GM12873 (cell line): ENCODE measurements around the gene FSTL1.

Source experiments
- TF ChIP-seq, protein P1 (sequence below): IDR thresholded peaks from 2 replicates; pipeline ENCODE4 v1.5.1; 2012; ENCODE audit warnings: low read depth, mild to moderate bottlenecking, moderate library complexity, low read length, control low read depth; ENCODE audit not compliant: insufficient read depth; ENCODE audit errors: missing control alignments

The FSTL1 gene

DNA sequence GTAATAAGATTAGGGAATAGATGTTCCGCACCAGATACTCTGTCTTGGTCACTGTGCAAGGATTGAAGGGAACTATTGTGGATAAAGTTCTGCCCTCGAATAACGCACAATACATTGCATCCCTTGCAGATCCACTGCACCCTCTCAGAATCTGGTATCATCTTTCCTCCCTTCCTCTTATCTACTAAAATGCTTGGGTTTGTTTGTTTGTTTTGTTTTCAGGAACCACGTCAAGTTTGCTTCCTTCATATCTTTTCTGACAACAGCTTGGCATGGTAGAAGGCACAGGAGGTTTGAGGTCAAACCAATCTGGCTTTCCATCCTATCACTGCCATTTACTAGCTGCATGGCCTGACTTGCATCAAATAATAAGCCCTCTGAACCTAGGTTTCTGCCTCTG is 2.0 kb upstream of the FSTL1 start:
- TF ChIP-seq, protein P1, sequence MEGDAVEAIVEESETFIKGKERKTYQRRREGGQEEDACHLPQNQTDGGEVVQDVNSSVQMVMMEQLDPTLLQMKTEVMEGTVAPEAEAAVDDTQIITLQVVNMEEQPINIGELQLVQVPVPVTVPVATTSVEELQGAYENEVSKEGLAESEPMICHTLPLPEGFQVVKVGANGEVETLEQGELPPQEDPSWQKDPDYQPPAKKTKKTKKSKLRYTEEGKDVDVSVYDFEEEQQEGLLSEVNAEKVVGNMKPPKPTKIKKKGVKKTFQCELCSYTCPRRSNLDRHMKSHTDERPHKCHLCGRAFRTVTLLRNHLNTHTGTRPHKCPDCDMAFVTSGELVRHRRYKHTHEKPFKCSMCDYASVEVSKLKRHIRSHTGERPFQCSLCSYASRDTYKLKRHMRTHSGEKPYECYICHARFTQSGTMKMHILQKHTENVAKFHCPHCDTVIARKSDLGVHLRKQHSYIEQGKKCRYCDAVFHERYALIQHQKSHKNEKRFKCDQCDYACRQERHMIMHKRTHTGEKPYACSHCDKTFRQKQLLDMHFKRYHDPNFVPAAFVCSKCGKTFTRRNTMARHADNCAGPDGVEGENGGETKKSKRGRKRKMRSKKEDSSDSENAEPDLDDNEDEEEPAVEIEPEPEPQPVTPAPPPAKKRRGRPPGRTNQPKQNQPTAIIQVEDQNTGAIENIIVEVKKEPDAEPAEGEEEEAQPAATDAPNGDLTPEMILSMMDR: no peak

DNA sequence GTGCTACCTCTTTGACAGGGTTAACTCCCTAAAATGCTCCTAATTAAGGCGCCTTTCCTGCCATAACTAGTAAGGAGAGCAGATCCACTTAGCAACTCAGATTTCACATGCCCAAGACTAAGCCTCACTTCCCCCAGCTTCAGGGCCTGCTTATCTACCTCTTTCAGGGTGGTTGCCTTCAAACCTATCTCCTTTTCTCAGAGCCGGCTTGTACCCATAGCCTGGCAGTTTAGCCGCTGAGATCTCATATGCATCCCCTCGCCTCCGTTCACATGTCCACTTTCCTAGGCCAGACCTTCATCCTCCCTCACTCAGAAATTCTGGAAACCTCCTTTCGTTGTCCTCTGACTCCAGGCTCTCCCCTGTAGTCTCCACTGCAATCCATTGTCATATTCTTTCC is 1.0 kb upstream of the FSTL1 start:
- TF ChIP-seq, protein P1: no peak

DNA sequence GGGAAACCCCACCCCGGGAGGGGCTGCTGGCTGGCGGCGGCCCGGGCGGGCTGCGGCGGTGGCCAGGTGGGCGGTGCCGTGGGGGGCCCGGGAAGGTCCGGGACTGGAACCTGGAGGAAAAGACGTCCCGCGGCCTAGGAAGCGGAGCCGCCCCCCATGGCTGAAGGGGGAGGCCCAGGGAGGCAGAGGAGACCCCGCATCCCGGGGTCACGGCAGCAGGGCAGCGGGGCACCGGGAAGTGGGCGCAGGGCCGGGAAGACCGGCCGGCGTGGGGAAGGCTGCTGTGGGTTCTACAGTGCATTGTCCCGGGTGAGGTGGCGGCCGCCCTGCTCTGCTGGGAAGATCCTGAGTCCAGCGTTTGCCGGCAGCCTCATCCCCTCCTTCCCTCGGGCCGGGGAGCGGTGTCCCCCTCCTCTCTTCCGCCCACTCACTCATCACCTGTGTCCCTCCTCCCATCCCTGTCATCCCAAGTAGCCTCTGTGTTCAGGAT is 525 bp upstream of the FSTL1 start:
- TF ChIP-seq, protein P1: no peak

DNA sequence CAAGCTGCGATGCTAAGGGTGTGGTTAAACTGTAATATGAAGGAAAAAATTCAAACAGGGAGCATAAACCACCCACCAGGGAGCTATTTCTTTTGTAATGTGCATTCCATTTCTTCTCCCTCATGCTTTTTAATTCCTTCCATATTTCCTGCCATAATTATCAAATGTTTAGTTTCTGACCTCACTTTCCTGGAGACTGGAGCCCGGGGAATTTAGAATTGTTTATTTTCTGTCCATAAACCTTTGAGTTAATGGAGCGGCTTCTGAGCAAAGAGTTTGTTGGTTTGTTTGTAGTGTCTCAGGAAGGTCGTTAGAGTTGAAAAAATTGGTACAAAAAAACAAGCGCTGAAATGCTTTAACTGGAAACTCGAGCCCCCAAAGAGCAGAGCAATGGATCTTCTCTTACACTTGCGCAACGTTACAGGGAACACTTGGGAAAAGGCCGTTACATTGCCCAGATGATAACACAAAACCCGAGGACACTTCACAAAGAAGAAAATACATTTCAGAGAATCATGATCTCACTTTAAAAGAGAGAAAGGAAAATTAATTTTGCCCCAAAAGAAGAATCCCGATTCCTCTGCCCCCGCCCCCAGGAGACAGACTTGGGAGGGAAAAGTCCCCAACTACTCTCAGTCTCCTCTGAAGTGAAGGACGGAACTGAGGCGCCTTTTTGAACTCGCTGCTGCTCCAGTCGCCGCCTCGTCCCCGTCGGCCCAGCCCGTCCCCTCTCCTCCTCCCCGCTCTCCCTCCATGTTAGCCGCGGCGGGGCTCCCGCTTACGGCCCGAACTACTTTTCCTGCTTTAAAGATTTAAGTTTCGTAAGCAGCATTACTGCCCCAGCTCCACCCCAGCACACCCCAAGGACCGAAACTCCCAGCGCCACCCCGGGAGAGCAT is 842 bp downstream of the FSTL1 start:
- TF ChIP-seq, protein P1: no peak

DNA sequence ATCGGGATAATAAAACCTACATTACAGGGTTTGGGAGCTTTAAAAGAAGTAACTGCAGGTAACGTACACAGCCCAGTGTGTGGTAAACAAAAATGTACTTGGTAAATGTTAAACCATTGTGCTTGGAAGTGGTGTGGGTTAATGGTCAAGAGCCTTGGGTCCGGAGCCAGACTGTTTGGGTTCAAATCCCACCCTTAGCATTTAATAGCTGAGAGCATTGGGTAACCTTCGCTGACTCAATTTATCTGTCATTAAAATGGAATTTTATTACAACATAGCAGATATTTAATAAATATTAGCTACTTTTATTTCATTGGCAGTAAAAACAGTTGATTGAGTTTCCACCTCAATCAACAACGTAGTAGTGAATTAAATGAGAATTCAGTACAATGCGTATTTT is 1.5 kb downstream of the FSTL1 start:
- TF ChIP-seq, protein P1: no peak

DNA sequence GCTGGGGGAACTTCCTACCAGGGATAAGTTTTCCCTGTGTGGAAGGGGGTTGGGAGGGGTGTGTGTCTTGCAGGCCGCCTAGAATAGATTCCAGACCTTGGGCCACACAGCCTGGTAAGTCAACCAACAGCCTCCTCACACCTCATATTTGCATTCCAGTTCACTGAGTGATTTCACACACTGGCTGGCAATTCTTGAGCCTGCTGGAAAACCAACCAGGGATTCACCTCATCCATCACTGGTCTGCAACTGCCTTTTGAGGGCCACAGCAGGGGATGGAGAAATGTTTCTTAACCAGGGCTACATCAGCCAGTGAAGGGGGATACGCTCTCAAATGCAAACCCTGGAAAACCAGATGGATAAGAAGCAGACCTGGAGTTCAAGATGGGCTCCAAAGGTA is 2.0 kb downstream of the FSTL1 start:
- TF ChIP-seq, protein P1: no peak

DNA sequence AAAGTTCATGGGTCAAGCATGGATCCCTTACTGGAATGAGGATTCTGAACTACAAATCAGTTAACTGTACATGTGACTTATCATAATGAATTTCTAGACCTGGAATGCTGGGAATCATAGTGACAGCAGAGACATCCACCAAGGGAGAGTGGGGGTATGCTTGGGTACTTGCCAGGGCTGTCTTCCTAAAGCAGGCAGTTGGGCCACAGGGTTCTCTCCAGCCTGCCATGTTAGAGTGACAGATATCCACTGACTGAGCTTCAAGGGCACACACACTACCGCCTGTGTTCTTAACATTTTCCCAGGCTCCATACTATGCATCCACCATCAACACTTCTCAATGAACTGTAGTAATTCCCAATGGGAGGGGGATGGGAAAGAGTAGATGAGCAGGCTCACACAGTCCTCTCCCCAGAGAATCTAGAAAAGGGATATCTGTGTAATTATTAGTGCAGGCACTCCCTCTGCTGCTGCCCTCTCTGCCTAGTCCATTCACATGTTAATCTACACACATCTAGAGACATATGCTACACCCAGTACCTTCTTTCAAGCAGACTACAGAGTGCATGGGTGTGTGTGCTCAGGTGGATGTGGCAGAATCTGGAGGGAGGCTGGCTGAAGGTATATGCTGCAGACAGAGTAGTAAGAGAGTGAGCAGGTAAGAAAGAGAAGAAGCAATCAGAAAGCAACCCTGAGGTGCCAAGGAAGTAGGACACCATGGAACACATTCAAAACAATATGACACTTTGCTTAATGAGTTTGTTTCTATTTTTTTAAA is 3.7 kb downstream of the FSTL1 start:
- TF ChIP-seq, protein P1: no peak
